ENCODE measurements around the gene PIP5K1C.

Gene PIP5K1C

GRCh38 chr19:3603121-3603811 lies 97.0 kb downstream of the PIP5K1C start:
- in situ Hi-C loops (cut with MboI; ENCODE audit: low sequenced_read_pairs, unreplicated experiment) = no loop called here
- no peak for TF ChIP-seq CTCF (IDR thresholded peaks at IDR 0.05; ENCODE audit: borderline replicate concordance, control extremely low read depth, extremely low read depth, insufficient read depth, missing control alignments)
- no peak for DNase-seq (ENCODE audit: low spot score)

GRCh38 chr19:3601021-3601420 lies 99.2 kb downstream of the PIP5K1C start:
- TF ChIP-seq CTCF (IDR thresholded peaks at IDR 0.05; ENCODE audit: borderline replicate concordance, control extremely low read depth, extremely low read depth, insufficient read depth, missing control alignments) = no peak
- in situ Hi-C loops (cut with MboI; ENCODE audit: low sequenced_read_pairs, unreplicated experiment) = no loop called here
- DNase-seq (ENCODE audit: low spot score) = no peak

- DNase-seq (ENCODE audit: low spot score) = no peak
- in situ Hi-C loops (cut with MboI; ENCODE audit: low sequenced_read_pairs, unreplicated experiment) = no loop called here
- TF ChIP-seq CTCF (IDR thresholded peaks at IDR 0.05; ENCODE audit: borderline replicate concordance, control extremely low read depth, extremely low read depth, insufficient read depth, missing control alignments) = no peak
Observed at GRCh38 chr19:3599776-3600187, 100.5 kb downstream of the PIP5K1C start.

- in situ Hi-C loops (cut with MboI; ENCODE audit: low sequenced_read_pairs, unreplicated experiment) = no loop called here
- no peak for TF ChIP-seq CTCF (IDR thresholded peaks at IDR 0.05; ENCODE audit: borderline replicate concordance, control extremely low read depth, extremely low read depth, insufficient read depth, missing control alignments)
- no peak for DNase-seq (ENCODE audit: low spot score)
Observed at GRCh38 chr19:3595521-3596061, 104.7 kb downstream of the PIP5K1C start.

GRCh38 chr19:3593156-3593555 lies 107.1 kb downstream of the PIP5K1C start:
- in situ Hi-C loops (cut with MboI; ENCODE audit: low sequenced_read_pairs, unreplicated experiment) = no loop called here
- no peak for DNase-seq (ENCODE audit: low spot score)
- no peak for TF ChIP-seq CTCF (IDR thresholded peaks at IDR 0.05; ENCODE audit: borderline replicate concordance, control extremely low read depth, extremely low read depth, insufficient read depth, missing control alignments)

GRCh38 chr19:3591876-3592613 lies 108.2 kb downstream of the PIP5K1C start:
- TF ChIP-seq CTCF (IDR thresholded peaks at IDR 0.05; ENCODE audit: borderline replicate concordance, control extremely low read depth, extremely low read depth, insufficient read depth, missing control alignments) = no peak
- DNase-seq (ENCODE audit: low spot score) = no peak
- in situ Hi-C loops (cut with MboI; ENCODE audit: low sequenced_read_pairs, unreplicated experiment) = no loop called here
